HepG2 (cell line): ENCODE measurements around the gene FAM131A. TPM values are rescaled to one million over a fixed set of nuclear protein-coding genes. Genes with fewer than 3 reads are reported as not detected.
A peak's percentile ranks its signal among the peaks of the same experiment; 100 is the strongest.

Source experiments
- BCL6 ChIP-seq: IDR thresholded peaks from 2 replicates; pipeline ENCODE4 v1.6.1; 2016; ENCODE audit warnings: missing genetic modification reagents, missing compliant biosample characterization
- HNRNPK ChIP-seq: fragments of 200-400 bp; formaldehyde crosslinking; IDR thresholded peaks from 2 replicates; pipeline ENCODE4 v1.6.1; 2018; ENCODE audit warnings: low read length, low read depth, moderate library complexity, mild to moderate bottlenecking; ENCODE audit not compliant: poor library complexity, severe bottlenecking
- MAZ ChIP-seq, 2 experiments: sonication (generic) in 1 of 2; formaldehyde crosslinking in 1 of 2; IDR thresholded peaks; 2 replicates each; pipeline versions ENCODE4 v1.5.0 to v1.6.1; 2012 to 2020; ENCODE audit warnings: low read depth in 2 of 2, mild to moderate bottlenecking in 2 of 2, borderline replicate concordance in 1 of 2, improper control_type of control experiment in 1 of 2, low read length in 1 of 2, missing genetic modification reagents in 1 of 2, moderate library complexity in 1 of 2
- MIXL1 ChIP-seq: IDR thresholded peaks from 2 replicates; pipeline ENCODE4 v1.6.1; 2016
- POLR2A ChIP-seq, 2 experiments: IDR thresholded peaks; 2 replicates each; pipeline ENCODE4 v1.6.1; 2011; ENCODE audit warnings: low read depth in 2 of 2, low read length in 2 of 2, mild to moderate bottlenecking in 1 of 2, moderate library complexity in 1 of 2; ENCODE audit not compliant: insufficient read depth in 1 of 2
- SAP130 ChIP-seq: IDR thresholded peaks from 2 replicates; pipeline ENCODE4 v1.6.1; 2016; ENCODE audit warnings: low read depth
- ZNF263 ChIP-seq: sonication (generic); formaldehyde crosslinking; IDR thresholded peaks from 2 replicates; pipeline ENCODE4 v1.4.0; 2020; ENCODE audit warnings: missing genetic modification reagents
- ZNF468 ChIP-seq: sonication (generic); formaldehyde crosslinking; IDR thresholded peaks from 2 replicates; pipeline ENCODE4 v1.8.0; 2022; ENCODE audit warnings: mild to moderate bottlenecking, moderate library complexity, missing genetic modification reagents
- ZNF563 ChIP-seq: sonication (generic); formaldehyde crosslinking; IDR thresholded peaks from 2 replicates; pipeline ENCODE4 v1.8.0; 2022; ENCODE audit warnings: mild to moderate bottlenecking, moderate library complexity, missing genetic modification reagents
- polyA plus RNA-seq, 8 experiments: library from polyadenylated mRNA; depleted of rRNA in 3 of 8; stranded (reverse) in 7 of 8; unstranded in 1 of 8; fragments of >200 nt; fragmentation: Illumina TruSeq in 4 of 8; extraction: Trizol in 4 of 8; gene quantifications; 2 replicates each; pipeline versions ENCODE4 v1.2.1 to v1.2.3, GENCODE V29; 2011 to 2016; ENCODE audit warnings: low read depth in 4 of 8, missing spikeins in 1 of 8, mixed read lengths in 1 of 8; ENCODE audit not compliant: insufficient read depth in 1 of 8
- total RNA-seq, 5 experiments: library from RNA; depleted of rRNA; stranded (reverse); fragments of >200 nt; fragmentation: Illumina TruSeq; extraction: Trizol; gene quantifications; 2 replicates each; pipeline ENCODE4 v1.2.3, GENCODE V29; 2016; ENCODE audit warnings: low read depth in 1 of 5
- TF ChIP-seq, protein P1 (sequence below): sonication (generic); formaldehyde crosslinking; IDR thresholded peaks from 2 replicates; pipeline ENCODE4 v1.4.0; 2020; ENCODE audit warnings: missing genetic modification reagents, mild to moderate bottlenecking, borderline replicate concordance

Gene FAM131A
- total and polyA plus RNA-seq, 2 of the 13 experiments (the other 11 are each of a cell fraction or from before 2014, with no cell fraction given), result 9.2 to 9.3 TPM

DNA sequence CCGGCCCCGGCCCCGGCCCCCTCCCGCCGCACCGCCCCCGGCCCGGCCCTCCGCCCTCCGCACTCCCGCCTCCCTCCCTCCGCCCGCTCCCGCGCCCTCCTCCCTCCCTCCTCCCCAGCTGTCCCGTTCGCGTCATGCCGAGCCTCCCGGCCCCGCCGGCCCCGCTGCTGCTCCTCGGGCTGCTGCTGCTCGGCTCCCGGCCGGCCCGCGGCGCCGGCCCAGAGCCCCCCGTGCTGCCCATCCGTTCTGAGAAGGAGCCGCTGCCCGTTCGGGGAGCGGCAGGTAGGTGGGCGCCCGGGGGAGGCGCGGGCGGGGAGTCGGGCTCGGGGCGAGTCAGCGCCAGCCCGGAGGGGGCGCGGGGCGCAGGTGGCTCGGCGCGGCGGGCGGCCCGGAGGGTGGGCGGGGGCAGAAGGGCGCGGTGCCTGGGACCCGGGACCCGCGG lies 42.8 kb downstream of the FAM131A start (continued):
- TF ChIP-seq HNRNPK (peak; percentile 65), MAZ (IDR thresholded peaks at IDR 0.05; ENCODE audit: borderline replicate concordance, low read depth, low read length) (peak; percentile 94), MAZ (CRISPR knock-in tag; IDR thresholded peaks at IDR 0.05; ENCODE audit: low read depth) (0 out of 2 replicates have a peak, but pooled peaks have one; percentile 40), ZNF263 (CRISPR knock-in tag) (peak; percentile 86), POLR2A (IDR thresholded peaks at IDR 0.05; ENCODE audit: insufficient read depth in 1 of 2, low read depth in 2 of 2, low read length in 2 of 2) (peak in 1 of 2 experiments; percentile 37; a peak in 1 of 4 replicates), SAP130 (CRISPR knock-in tag) (peak; percentile 21; the same call in 1 of the 2 replicates), ZNF563 (0 out of 2 replicates have a peak, but pooled peaks have one; percentile 45), ZNF468 (CRISPR knock-in tag) (no peak), BCL6 (no peak), MIXL1 (CRISPR knock-in tag) (no peak)
- TF ChIP-seq, protein P1, sequence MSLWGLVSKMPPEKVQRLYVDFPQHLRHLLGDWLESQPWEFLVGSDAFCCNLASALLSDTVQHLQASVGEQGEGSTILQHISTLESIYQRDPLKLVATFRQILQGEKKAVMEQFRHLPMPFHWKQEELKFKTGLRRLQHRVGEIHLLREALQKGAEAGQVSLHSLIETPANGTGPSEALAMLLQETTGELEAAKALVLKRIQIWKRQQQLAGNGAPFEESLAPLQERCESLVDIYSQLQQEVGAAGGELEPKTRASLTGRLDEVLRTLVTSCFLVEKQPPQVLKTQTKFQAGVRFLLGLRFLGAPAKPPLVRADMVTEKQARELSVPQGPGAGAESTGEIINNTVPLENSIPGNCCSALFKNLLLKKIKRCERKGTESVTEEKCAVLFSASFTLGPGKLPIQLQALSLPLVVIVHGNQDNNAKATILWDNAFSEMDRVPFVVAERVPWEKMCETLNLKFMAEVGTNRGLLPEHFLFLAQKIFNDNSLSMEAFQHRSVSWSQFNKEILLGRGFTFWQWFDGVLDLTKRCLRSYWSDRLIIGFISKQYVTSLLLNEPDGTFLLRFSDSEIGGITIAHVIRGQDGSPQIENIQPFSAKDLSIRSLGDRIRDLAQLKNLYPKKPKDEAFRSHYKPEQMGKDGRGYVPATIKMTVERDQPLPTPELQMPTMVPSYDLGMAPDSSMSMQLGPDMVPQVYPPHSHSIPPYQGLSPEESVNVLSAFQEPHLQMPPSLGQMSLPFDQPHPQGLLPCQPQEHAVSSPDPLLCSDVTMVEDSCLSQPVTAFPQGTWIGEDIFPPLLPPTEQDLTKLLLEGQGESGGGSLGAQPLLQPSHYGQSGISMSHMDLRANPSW (CRISPR knock-in tag), result no peak
- TF ChIP-seq, all 625 proteins: peak for 11
